ENCODE results near the gene ARL10. TPM values are rescaled to one million over a fixed set of nuclear protein-coding genes. Genes with fewer than 3 reads are reported as not detected.

ARL10 gene
- total RNA-seq, 1 experiment from 2014 or later, result 9.6 TPM

DNA sequence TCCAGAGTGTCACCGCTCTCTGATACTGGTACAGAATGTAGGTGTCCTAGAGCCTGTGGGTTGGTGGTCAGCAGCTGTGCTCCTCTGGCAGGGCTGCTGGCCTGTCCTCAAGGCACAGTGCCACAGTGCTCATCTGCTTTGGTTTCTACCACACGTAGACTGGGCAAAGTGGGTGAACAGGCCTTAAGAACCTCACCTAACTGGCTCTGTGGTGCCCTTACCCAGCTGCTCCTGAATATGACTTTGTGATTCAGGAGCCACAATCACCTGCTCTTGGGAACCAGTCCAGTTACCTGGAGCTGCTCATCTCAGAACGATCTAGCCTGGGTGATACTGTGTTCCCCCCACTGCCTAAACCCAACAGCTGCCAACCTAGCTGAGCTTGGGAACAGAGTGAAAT lies 16.7 kb downstream of the ARL10 start:
- H3K9ac ChIP-seq (ENCODE audit: extremely low read depth, insufficient read length, low read length), result no peak overlapping the region
- no peak overlapping the region for H3K27ac ChIP-seq (ENCODE audit: insufficient read length, low read depth, low read length)
- TF ChIP-seq, protein P1, sequence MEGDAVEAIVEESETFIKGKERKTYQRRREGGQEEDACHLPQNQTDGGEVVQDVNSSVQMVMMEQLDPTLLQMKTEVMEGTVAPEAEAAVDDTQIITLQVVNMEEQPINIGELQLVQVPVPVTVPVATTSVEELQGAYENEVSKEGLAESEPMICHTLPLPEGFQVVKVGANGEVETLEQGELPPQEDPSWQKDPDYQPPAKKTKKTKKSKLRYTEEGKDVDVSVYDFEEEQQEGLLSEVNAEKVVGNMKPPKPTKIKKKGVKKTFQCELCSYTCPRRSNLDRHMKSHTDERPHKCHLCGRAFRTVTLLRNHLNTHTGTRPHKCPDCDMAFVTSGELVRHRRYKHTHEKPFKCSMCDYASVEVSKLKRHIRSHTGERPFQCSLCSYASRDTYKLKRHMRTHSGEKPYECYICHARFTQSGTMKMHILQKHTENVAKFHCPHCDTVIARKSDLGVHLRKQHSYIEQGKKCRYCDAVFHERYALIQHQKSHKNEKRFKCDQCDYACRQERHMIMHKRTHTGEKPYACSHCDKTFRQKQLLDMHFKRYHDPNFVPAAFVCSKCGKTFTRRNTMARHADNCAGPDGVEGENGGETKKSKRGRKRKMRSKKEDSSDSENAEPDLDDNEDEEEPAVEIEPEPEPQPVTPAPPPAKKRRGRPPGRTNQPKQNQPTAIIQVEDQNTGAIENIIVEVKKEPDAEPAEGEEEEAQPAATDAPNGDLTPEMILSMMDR (conservative IDR thresholded peaks at IDR 0.05), result no peak
- no peaks in the 10 kb centered on the region for H3K9me3 ChIP-seq (ENCODE audit: control insufficient read depth, low read depth, low read length)
- no peak overlapping the region for H2AFZ ChIP-seq (ENCODE audit: low read length)
- H2BK5ac ChIP-seq (ENCODE audit: insufficient read length, low read length), result no peak overlapping the region
- peaks cover 2% of the 10 kb centered on the region; the same call in 1 of the 2 replicates for H3K79me2 ChIP-seq (ENCODE audit: insufficient read depth, low read length)
- no peak overlapping the region for H3K18ac ChIP-seq (ENCODE audit: insufficient read length, low read depth, low read length)
- H3T11ph ChIP-seq (ENCODE audit: low read length), result no peak overlapping the region
- no peaks in the 10 kb centered on the region for H3K9me3 Mint-ChIP-seq
- peaks cover 30 to 74% (median 39%) of the 10 kb centered on the region in 3 experiments for H3K36me3 Mint-ChIP-seq (ENCODE audit: insufficient read depth in 1 of 3, low read depth in 3 of 3)
- no peak overlapping the region for H2BK12ac ChIP-seq (ENCODE audit: insufficient read length, low read depth, low read length)
- H3K79me1 ChIP-seq (ENCODE audit: insufficient read depth, low read depth, low read length, poor library complexity, severe bottlenecking), result no peaks in the 10 kb centered on the region
- H2BK120ac ChIP-seq (ENCODE audit: low read depth, low read length, poor library complexity, severe bottlenecking), result no peak overlapping the region
- H3K4me3 Mint-ChIP-seq, result no peak overlapping the region
- H3K23ac ChIP-seq (ENCODE audit: insufficient read length, low read depth, low read length), result no peak overlapping the region
- no peak overlapping the region for H2BK15ac ChIP-seq (ENCODE audit: low read depth, low read length)
- H3K14ac ChIP-seq (ENCODE audit: insufficient read depth, low read length), result no peak overlapping the region
- no peak overlapping the region for H3K4me2 ChIP-seq (ENCODE audit: insufficient read depth, insufficient read length, low read length)
- no peak overlapping the region for H3K56ac ChIP-seq (ENCODE audit: insufficient read length, low read depth, low read length)
- H3K27me3 Mint-ChIP-seq (ENCODE audit: low read depth), result no peaks in the 10 kb centered on the region
- H3K27ac Mint-ChIP-seq, result no peak overlapping the region; a peak in 1 of 7 replicates
- H3K4me1 Mint-ChIP-seq, result peaks cover 4 to 6% of the 10 kb centered on the region in 2 experiments; a peak in 3 of 4 replicates
- no CpG with 5 or more reads among the region's 3 CpGs for WGBS (ENCODE audit: extremely low coverage, insufficient read length, low lambda C conversion rate)
- H4K8ac ChIP-seq (replicated peaks; ENCODE audit: insufficient read length, low read depth, low read length), result no peak overlapping the region
- no peaks in the 10 kb centered on the region for H3K4me1 ChIP-seq (ENCODE audit: insufficient read depth, low read length)
- no peak overlapping the region for H2BK20ac ChIP-seq (ENCODE audit: low read depth, low read length, poor library complexity, severe bottlenecking)
- H4K5ac ChIP-seq (ENCODE audit: insufficient read length, low read depth, low read length), result no peak overlapping the region
- no peak overlapping the region for H3K4ac ChIP-seq (ENCODE audit: low read depth, low read length)
- H4K20me1 ChIP-seq (ENCODE audit: control insufficient read depth, insufficient read depth, insufficient read length), result no peaks in the 10 kb centered on the region
- H4K91ac ChIP-seq (ENCODE audit: insufficient read length, low read depth, low read length), result no peak overlapping the region
- no peak overlapping the region for H2AK5ac ChIP-seq (ENCODE audit: insufficient read length, low read length)
- H3K27me3 ChIP-seq (ENCODE audit: insufficient read depth, low read length), result no peaks in the 10 kb centered on the region
- no peaks in the 10 kb centered on the region for H3K23me2 ChIP-seq (ENCODE audit: insufficient read length, low read depth, low read length, poor library complexity, severe bottlenecking)
- DNase-seq, result no peak

Measured in H9 (cell line).